SK-N-DZ (cell line): Measurements from ENCODE around the gene KSR1.
"Not testable (repeated sequence)": the region's sequence is repeated elsewhere in the genome, so short reads cannot be mapped to it uniquely, and the experiment has no call there.

Experiments used
- DNase-seq: peaks from one replicate; pipeline ENCODE4 v3.0.0-alpha.2; 2015; ENCODE audit warnings: low spot score
- small RNA-seq, 2 experiments: library from RNA; depleted of rRNA; stranded (forward); fragments of <200 nt; gene quantifications; one replicate each; pipeline ENCODE3, GENCODE V24; 2014

KSR1 gene

DNA sequence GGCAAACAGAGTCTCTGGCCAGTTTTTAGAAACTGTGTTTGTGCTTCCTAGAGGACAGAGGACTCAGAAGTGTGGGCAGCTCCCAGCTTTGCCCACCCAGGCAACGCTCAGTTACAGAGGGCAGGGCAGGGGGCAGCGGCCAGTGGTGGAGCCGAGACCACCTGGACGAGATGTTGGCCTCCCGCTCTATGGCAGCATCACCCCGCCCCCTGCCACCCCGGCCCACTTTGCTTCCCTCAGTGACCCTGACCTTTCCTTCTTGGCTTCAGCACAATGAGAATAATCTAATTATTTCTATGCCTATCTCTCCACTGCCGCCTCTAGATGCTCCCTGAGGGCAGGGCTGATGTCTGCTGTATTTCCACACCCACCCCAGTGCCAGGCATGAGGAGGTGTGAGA is 200.4 kb downstream of the KSR1 start:
- DNase-seq, result not testable (repeated sequence)

DNA sequence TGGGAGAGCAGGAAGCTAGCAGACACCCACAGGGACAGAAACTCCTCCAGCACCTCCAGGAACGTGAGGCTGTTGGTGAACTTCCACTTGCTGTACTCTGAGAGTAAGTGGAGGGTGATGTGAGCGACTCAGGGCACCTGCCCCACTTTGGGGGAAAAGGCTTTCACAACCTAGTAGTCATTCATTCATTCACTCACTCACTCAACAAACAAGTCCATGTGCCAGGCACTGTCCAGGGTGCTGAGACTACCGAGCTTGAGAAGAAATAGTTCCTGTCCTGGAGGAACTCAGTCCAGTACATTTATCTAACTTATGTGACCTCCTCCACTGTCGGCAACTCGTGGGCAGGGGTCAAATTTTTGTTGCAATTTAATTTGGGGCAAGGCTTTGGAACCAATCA is 201.4 kb downstream of the KSR1 start:
- no peak for DNase-seq

DNA sequence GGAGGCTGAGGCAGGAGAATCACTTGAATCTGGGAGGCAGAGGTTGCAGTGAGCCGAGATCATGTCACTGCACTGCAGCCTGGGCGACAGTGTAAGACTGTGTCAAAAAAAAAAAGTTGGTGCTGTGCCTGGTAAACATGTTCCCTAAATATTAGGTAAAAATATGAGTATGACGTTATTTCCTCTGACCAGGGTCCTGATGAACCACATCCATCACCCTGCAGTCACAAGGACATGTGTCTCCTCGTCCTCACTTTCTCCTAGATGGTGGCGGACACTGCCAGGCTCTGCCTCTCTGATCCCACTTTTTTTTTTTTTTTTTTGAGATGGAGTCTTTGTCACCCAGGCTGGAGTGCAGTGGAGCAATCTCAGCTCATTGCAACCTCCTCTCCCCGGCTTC is 203.4 kb downstream of the KSR1 start:
- no peak for DNase-seq

DNA sequence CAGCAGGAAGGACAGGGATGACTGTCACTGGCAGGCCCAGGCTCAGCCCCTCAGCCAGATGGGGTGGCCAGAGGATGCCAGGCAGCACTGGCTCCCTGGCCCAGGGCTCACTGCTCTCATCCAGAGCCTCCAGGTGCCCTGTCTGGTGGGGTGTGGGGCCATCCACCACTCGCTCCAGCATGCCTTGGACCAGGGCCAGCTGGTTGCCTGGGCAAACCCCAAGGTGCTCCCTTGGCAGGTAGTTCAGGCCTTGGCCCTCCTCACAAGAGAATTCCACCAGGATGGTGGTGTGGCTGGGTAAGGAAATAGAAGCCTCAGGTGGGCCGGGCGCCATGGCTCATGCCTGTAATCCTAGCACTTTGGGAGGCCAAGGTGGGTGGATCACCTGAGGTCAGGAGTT is 204.2 kb downstream of the KSR1 start:
- DNase-seq, result no peak

DNA sequence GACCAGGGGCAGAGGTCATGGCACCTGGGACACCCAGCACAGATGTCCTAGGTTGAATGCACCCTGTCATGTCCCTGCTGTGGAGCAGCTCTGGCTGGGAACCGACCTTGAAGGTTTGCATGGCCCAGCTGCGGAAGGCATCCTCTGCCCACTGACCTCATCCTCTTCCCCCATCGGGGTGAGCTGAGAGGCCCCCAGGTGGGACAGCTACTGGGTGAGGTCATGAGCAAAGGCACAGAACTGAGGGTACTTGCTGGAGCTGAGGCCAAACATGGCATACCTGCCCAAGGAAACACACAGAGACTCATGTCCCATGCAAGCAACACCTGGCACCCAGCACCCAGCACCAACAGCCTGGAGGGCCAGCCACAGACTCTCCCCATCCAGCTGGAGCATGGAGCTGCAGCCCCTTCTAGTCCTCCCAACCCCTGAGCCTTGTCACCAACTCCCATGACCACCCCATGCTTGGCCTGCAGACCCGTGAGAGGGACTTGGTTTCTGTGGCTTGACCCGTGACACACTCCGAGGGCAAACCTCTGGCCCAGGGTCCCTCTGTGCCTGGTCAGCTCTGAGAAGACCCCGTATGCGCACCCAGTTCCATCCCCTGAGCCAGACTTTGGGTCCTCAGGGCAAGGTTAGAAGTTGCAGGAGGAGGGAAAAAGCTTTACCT is 207.8 kb downstream of the KSR1 start:
- no peak for DNase-seq

DNA sequence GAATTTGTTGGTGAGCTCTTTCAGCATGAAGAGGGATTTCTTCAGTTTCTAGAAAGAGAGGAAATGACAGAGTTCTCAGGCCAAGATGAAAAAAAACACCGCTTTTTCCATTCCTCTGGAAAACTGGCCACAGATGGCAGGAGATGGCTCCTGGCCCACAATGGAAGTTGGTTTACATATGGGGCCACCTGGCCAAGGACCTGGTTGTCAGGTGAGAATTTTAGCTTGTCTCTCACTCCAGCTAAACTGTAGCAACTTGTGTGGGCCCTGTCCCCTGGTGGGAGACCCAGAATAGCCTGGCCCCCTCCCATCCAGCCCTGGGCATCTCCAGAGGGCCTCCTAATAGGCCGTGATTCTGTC is 208.3 kb downstream of the KSR1 start:
- no peak for DNase-seq

DNA sequence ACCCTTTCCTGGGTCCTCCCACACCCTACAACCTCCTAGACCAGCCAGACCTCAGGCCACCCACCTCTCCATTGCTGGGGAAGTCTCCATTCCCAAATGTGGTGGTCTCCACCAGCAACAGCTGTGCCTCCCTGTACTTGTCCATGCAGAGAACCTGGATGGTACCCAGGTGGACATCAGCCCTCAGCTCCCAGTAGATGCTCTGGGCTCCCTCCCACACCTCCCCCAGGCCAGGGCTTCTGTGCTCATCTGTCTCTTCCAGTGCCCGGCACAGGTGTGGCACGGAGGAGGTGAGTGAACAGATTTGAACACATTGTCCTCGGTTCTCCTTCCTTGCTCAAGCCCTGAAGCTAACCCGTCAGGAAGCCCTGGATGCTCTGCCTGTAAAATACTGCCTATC is 209.3 kb downstream of the KSR1 start:
- DNase-seq, result no peak

DNA sequence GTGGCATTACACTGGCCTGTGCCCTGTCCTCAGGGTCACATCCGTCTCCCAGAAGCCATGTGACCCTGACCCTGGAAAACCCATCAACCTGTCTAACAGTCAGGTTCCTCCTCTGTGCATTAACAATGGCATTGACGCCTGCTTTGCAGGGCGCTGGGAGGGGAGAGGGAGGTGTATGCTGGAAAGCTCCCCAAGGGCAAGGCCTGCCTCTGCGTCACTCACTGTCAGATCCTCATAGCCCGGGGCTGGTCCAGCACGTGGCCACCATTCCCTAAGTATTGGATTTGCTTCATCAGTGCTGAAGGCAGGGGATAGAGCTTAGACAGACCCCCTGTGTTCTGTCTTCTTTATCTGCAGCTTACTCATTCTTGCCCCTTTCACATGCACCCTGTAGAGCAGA is 210.0 kb downstream of the KSR1 start:
- DNase-seq, result not testable (repeated sequence)

DNA sequence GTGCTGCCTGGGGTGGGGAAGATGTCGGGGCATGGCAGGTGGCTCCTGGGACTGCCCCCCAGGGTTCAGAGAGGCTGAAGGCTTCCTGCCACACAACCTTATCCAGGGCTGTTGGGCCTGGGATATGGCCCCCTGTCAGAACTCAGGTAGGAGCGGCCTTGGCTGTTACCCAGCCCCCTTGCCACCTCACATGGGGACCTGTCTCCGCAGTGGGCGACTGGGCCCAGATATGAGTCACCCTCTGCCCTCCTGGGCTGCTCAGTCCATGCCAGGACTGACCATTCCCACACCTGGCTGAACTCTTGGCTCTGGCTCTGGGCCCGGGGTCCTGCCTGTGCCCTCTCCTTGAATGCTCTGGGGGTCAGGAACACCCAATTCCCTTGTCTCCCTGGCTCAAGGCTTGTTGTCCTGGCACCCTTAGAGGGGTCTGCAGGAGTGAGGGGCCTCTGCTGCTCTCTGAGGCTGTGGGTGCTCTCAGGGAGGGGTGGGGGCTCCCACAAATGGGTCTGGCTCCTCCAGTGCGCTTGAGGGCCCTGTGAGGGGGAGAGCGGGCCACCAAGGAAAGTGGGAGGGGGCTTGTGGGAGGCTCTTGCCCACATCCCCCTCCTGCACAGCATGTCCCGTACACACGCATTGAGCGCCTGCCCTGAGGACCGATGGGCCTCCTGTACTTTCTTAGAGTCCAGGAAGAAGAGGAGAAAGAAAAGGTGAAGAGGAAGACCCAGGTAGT is 210.7 kb downstream of the KSR1 start:
- DNase-seq, result no peak

DNA sequence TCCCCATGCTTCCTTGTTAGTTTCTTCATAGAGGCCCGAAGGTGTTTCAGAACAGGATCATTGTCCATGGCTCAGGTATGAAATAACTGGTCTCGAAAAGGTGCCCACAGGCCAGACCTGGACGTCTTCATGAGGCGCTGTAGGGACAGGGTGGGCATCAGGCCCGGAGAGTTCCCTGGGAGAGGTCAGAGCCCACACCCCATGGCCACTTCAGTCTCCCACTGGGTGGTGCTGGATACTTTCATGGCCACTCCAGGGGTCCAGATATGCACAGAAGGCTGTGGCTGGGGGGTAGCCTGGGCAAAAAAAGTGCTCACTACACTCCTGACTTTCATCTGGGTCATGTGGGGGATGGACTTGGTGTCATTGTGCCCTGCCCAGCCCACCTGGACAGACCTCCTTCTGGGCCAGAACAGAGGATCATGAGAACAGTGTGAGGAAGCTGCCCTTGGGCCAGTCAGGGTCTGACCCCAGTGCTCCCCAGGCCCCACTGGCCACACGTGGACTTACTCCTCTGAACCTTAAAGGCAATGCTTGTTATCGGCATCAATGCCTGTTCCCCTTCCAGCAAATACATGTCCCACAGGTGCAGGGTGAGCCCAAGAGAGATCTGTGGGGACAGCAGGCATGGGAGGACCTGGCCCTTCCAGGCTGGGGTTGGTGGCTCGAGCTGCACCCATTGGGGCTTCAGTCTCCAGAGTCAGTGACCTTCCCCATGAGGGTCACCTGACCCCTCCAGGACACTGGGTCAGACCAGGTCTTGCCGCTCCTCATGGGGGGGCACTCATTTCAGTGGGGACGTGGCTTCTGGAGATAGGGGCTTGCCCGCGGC is 211.6 kb downstream of the KSR1 start:
- no peak for DNase-seq

DNA sequence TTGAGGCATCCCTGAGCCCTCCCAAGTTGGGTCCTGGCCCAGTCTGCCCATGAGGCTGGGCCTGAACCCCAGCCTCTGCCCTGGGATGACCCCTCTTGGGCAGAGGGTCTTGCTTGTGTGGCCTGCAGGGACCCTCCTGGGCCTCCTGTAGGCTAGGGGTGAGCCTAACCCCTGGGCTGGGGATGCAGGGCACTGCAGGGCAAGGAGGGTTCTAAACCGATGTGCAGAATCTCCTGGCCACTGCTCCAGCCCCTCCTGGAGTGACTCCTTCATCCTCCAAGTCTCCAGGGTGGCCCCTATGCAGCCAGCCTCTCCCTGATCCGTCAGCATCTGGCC is 212.2 kb downstream of the KSR1 start:
- DNase-seq, result no peak

DNA sequence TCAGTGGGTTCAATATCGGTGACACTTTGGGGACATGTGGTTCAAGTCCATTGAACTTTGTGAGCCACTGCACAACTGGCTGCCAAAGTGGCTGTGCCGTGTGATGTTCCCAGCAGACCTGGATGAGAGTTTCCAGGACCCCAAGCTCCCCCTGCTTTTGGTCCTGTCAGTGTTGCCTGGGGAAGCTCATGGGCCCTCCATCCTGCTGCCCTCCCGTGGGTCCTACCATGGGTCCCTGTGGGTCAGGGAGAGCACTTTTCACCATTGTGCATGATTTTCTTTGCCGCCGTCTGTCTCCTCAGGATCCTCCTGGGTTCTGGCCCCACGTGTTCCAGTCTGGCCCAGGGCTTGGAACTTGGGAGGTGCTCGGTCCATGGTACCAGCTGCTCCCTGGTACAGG is 212.9 kb downstream of the KSR1 start:
- no peak for DNase-seq

DNA sequence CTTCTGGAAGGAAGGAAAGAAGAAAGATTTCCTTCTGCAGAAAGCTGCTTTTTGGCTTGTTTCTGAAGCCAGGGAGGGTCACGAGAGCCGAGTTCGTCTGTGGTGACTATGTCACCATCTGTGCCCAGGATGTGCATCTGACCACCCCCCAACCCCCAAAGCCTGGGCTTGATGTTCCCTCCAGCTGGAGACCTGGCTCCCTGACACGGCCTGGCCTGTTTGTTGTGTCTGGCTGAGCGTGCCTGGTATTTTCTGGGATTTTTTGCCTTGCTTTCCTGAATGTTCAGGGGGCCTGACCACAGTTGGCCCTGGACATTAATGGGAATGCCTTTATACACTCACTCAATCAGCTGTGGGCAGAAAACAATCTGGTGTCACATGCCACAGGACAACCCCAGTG is 213.6 kb downstream of the KSR1 start:
- DNase-seq, result no peak

DNA sequence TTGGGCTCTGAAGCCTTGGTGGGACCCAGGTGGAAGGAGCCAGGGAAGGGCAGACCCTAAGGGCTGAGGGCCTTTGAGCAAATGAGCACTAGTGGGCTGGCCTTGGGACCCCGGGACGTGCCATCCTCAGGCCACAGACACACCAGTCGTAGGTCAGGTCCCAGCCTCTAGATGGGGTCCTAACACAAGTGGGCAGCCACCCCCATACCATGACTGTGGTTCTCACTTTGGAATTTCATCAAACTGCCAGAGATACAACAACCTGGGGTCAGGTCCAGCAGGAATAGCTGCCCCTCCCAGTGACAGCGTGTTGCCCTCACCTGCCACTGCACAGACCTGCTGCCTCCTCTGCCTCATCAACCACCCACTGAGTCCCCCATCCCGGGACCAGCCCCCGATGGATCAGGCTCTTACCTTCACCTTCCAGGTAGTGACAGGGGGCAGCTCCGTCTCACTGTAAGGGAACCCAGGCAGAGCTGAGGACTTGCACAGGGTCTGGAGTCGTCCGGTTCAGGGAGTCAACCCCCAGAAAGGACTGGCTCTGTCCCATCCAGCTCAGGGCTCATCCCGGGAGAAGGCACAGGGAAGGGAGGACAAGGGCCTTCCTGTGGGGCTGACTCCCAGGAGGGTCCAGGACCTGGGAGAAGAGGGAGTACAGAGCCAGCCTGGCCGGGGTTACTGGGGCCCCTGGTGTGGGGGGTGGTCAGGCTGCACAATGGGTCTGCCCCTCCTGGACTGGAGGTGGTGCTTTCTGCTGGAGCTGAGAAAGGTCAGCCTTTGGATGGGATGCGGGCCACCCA is 214.7 kb downstream of the KSR1 start:
- no peak for DNase-seq

DNA sequence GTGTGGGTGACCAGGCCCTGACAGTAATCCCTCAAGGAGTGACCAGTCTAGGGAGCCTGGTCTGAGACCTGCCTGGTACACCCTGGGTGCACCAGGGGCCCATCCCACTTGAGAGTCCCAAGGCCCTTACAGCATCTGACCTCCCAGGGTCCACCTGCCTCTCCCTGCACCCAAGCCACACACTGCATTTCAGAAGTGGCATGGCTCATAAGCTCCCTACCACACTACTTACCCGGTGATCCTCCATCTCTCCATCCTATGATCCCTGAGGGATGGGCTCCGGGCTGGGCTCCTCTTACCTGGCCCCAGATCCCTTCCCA is 215.3 kb downstream of the KSR1 start:
- DNase-seq, result no peak

DNA sequence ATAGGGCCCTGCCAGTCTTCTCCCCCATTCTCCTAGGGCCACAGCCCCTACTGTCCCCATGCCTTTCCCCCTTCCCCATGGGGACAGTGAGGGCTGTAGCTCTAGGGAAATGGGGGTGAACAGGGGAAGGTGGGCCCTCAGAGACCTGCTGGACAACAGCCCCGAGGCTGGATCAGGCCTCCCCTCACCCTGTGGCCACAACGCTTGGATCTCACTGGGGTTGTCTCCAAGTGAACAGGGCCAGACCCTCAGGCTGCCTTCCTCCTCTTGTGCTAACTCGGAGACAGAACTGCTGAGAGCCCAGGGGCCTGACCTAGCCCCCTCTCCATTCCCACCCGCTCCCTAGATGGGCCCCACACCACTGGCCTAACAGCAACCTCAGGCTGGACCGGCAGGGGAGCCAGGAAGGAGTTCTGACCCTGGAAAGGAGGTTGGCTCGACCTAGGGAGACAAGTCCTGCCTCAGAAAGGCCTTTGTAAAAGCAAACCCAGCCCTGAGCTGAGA is 215.8 kb downstream of the KSR1 start:
- not testable (repeated sequence) for DNase-seq

DNA sequence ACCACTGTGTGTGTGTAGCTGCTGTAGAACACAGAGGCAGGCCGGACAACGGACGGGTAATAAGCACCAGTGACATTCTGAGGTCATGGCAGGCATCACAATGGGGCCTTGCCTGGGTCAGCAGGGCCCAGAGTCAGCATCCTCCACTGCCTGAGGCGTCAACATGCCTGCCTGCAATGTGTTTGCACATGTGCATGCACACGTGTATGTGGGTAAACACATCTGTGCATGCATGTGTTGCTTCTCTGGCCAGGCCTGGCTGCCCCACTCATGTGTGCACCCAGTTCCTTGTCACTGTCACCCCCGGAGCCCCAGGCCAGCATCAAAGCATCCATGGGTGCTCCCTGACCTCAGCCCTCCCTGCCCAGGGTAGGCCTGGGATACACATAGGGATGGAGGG is 218.1 kb downstream of the KSR1 start:
- DNase-seq, result no peak

Small RNA genes lying within 50 kb of the gene (small RNA-seq; reads per million reads assigned to genes)
- gene AC015688.5, result 0 reads per million in 2 experiments
